Liver (tissue), 3 donors: ENCODE results near the gene AKR1B1.

Experiments used
- GABPA ChIP-seq, 2 donors: IDR thresholded peaks in 1 of 2; conservative IDR thresholded peaks in 1 of 2; 2 replicates each; pipeline ENCODE4 v1.6.1; 2016; ENCODE audit warnings: antibody characterized with exemption in 2 of 2, mild to moderate bottlenecking in 1 of 2, moderate library complexity in 1 of 2
- HNF4G ChIP-seq: IDR thresholded peaks from 2 replicates; pipeline ENCODE4 v1.6.1; 2016; ENCODE audit warnings: antibody characterized with exemption
- JUND ChIP-seq, 2 donors: IDR thresholded peaks; 2 replicates each; pipeline ENCODE4 v1.6.1; 2016; ENCODE audit warnings: antibody characterized with exemption in 2 of 2
- NR2F2 ChIP-seq: IDR thresholded peaks from 2 replicates; pipeline ENCODE4 v1.6.1; 2016; ENCODE audit warnings: antibody characterized with exemption
- RAD21 ChIP-seq, 2 donors: IDR thresholded peaks; 2 replicates each; pipeline ENCODE4 v1.6.1; 2016; ENCODE audit warnings: antibody characterized with exemption in 2 of 2, mild to moderate bottlenecking in 2 of 2
- SP1 ChIP-seq: IDR thresholded peaks from 2 replicates; pipeline ENCODE4 v1.6.1; 2018; ENCODE audit warnings: antibody characterized with exemption, mild to moderate bottlenecking
- TAF1 ChIP-seq: conservative IDR thresholded peaks from 2 replicates; pipeline ENCODE4 v1.6.1; 2016; ENCODE audit warnings: antibody characterized with exemption, mild to moderate bottlenecking
- YY1 ChIP-seq: IDR thresholded peaks from 2 replicates; pipeline ENCODE4 v1.6.1; 2016; ENCODE audit warnings: antibody characterized with exemption, mild to moderate bottlenecking
- TF ChIP-seq, protein P1 (sequence below): IDR thresholded peaks from 2 replicates; pipeline ENCODE4 v1.6.1; 2016; ENCODE audit warnings: antibody characterized with exemption, mild to moderate bottlenecking
- TF ChIP-seq, protein P2 (sequence below): fragments of 150-350 bp; IDR thresholded peaks from 2 replicates; pipeline ENCODE4 v1.5.1; 2017; ENCODE audit warnings: improper control_type of control experiment, low read depth, low read length; ENCODE audit not compliant: missing input control
- TF ChIP-seq, protein P3 (sequence below): IDR thresholded peaks from 2 replicates; pipeline ENCODE4 v1.6.1; 2016; ENCODE audit warnings: antibody characterized with exemption
- TF ChIP-seq, protein P4 (sequence below): IDR thresholded peaks from 2 replicates; pipeline ENCODE4 v1.6.1; 2016; ENCODE audit warnings: antibody characterized with exemption
- donor health status: healthy.
- donor health status: healthy.

DNA sequence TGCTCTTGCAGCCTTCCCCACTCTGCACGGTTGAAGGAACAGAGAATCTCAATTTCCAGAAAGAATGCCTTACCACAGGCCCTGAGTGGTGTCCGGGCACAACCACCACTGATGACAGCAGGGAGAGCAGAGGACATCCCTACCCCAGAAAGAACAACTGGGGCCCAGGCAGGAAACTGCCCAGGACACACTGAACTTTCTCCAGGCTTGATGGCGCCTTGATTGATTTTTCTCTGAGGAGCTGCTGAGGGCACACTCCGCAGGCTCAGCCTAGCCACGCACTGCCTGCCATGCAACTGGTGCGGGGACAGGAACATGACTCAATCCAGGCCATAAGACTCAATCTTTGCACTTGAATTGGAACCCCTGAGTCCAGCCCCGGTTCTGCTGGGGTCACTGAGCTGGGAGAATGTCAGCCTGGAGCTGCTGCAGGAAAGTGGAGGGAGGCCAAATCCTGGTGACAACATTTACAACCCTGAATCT, 5.9 kb downstream of the AKR1B1 start:
- TF ChIP-seq, protein P1, sequence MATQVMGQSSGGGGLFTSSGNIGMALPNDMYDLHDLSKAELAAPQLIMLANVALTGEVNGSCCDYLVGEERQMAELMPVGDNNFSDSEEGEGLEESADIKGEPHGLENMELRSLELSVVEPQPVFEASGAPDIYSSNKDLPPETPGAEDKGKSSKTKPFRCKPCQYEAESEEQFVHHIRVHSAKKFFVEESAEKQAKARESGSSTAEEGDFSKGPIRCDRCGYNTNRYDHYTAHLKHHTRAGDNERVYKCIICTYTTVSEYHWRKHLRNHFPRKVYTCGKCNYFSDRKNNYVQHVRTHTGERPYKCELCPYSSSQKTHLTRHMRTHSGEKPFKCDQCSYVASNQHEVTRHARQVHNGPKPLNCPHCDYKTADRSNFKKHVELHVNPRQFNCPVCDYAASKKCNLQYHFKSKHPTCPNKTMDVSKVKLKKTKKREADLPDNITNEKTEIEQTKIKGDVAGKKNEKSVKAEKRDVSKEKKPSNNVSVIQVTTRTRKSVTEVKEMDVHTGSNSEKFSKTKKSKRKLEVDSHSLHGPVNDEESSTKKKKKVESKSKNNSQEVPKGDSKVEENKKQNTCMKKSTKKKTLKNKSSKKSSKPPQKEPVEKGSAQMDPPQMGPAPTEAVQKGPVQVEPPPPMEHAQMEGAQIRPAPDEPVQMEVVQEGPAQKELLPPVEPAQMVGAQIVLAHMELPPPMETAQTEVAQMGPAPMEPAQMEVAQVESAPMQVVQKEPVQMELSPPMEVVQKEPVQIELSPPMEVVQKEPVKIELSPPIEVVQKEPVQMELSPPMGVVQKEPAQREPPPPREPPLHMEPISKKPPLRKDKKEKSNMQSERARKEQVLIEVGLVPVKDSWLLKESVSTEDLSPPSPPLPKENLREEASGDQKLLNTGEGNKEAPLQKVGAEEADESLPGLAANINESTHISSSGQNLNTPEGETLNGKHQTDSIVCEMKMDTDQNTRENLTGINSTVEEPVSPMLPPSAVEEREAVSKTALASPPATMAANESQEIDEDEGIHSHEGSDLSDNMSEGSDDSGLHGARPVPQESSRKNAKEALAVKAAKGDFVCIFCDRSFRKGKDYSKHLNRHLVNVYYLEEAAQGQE: no peak
- TF ChIP-seq, protein P2, sequence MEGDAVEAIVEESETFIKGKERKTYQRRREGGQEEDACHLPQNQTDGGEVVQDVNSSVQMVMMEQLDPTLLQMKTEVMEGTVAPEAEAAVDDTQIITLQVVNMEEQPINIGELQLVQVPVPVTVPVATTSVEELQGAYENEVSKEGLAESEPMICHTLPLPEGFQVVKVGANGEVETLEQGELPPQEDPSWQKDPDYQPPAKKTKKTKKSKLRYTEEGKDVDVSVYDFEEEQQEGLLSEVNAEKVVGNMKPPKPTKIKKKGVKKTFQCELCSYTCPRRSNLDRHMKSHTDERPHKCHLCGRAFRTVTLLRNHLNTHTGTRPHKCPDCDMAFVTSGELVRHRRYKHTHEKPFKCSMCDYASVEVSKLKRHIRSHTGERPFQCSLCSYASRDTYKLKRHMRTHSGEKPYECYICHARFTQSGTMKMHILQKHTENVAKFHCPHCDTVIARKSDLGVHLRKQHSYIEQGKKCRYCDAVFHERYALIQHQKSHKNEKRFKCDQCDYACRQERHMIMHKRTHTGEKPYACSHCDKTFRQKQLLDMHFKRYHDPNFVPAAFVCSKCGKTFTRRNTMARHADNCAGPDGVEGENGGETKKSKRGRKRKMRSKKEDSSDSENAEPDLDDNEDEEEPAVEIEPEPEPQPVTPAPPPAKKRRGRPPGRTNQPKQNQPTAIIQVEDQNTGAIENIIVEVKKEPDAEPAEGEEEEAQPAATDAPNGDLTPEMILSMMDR: no peak
- TF ChIP-seq, protein P3, sequence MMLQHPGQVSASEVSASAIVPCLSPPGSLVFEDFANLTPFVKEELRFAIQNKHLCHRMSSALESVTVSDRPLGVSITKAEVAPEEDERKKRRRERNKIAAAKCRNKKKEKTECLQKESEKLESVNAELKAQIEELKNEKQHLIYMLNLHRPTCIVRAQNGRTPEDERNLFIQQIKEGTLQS: no peak
- TF ChIP-seq, protein P4, sequence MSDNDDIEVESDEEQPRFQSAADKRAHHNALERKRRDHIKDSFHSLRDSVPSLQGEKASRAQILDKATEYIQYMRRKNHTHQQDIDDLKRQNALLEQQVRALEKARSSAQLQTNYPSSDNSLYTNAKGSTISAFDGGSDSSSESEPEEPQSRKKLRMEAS: no peak
- TF ChIP-seq GABPA (IDR thresholded peaks at IDR 0.05 in 1 of 2, conservative IDR thresholded peaks at IDR 0.05 in 1 of 2) (no peak), YY1 (no peak), TAF1 (no peak), JUND (IDR thresholded peaks at IDR 0.05) (no peak), RAD21 (IDR thresholded peaks at IDR 0.05) (no peak), HNF4G (no peak), NR2F2 (no peak), SP1 (no peak)
